Mesendoderm (in vitro differentiated cells): ENCODE data around the gene CD38.
"Not testable (repeated sequence)": the region's sequence is repeated elsewhere in the genome, so short reads cannot be mapped to it uniquely, and the experiment has no call there.

ENCODE experiments used
- DNase-seq: peaks from one replicate; pipeline ENCODE4 v3.0.0; 2013
- H2AK5ac ChIP-seq: 2 replicates; pipeline ENCODE4 v1.6.1; 2013; ENCODE audit warnings: low read length, inconsistent platforms
- H2BK120ac ChIP-seq: 2 replicates; pipeline ENCODE4 v1.6.1; 2013; ENCODE audit warnings: low read depth, mild to moderate bottlenecking, low read length, moderate library complexity, mixed read lengths
- H2BK15ac ChIP-seq: replicated peaks from 2 replicates; pipeline ENCODE4 v1.6.1; 2013; ENCODE audit warnings: low read depth, mild to moderate bottlenecking, moderate library complexity
- H2BK5ac ChIP-seq: 2 replicates; pipeline ENCODE4 v1.6.1; 2013; ENCODE audit warnings: low read length, inconsistent platforms
- H3K18ac ChIP-seq: 2 replicates; pipeline ENCODE4 v1.6.1; 2013; ENCODE audit warnings: mild to moderate bottlenecking, low read length, mixed read lengths
- H3K23ac ChIP-seq: one replicate; pipeline ENCODE4 v1.6.1; 2013; ENCODE audit warnings: low read length
- H3K27ac ChIP-seq: 2 replicates; pipeline ENCODE4 v1.5.1; 2013; ENCODE audit warnings: low read depth, mild to moderate bottlenecking, inconsistent platforms, low read length, moderate library complexity
- H3K27me3 ChIP-seq: 2 replicates; pipeline ENCODE4 v1.6.1; 2013; ENCODE audit warnings: low read length, control low read depth, mild to moderate bottlenecking, inconsistent platforms; ENCODE audit not compliant: insufficient read depth, poor library complexity
- H3K36me3 ChIP-seq: 2 replicates; pipeline ENCODE4 v1.6.1; 2013; ENCODE audit warnings: low read length, inconsistent platforms; ENCODE audit not compliant: control insufficient read depth, insufficient read depth
- H3K4ac ChIP-seq: one replicate; pipeline ENCODE4 v1.6.1; 2013; ENCODE audit warnings: low read depth, mild to moderate bottlenecking, low read length, moderate library complexity
- H3K4me1 ChIP-seq: 2 replicates; pipeline ENCODE4 v1.6.1; 2013; ENCODE audit warnings: low read depth, low read length, inconsistent platforms; ENCODE audit not compliant: control insufficient read depth
- H3K4me2 ChIP-seq: 2 replicates; pipeline ENCODE4 v1.6.1; 2013; ENCODE audit warnings: low read length
- H3K4me3 ChIP-seq: 2 replicates; pipeline ENCODE4 v1.5.1; 2013; ENCODE audit warnings: mild to moderate bottlenecking, low read length
- H3K56ac ChIP-seq: one replicate; pipeline ENCODE4 v1.6.1; 2013; ENCODE audit warnings: low read length
- H3K79me1 ChIP-seq: 2 replicates; pipeline ENCODE4 v1.6.1; 2013; ENCODE audit warnings: low read length, inconsistent platforms
- H3K79me2 ChIP-seq: 2 replicates; pipeline ENCODE4 v1.6.1; 2013; ENCODE audit warnings: mild to moderate bottlenecking, low read length; ENCODE audit not compliant: control insufficient read depth, insufficient read depth
- H3K9ac ChIP-seq: 2 replicates; pipeline ENCODE4 v1.6.1; 2013; ENCODE audit warnings: low read length, inconsistent platforms
- H4K5ac ChIP-seq: one replicate; pipeline ENCODE4 v1.6.1; 2013; ENCODE audit warnings: low read length
- H4K8ac ChIP-seq: one replicate; pipeline ENCODE4 v1.6.1; 2013; ENCODE audit warnings: low read depth, mild to moderate bottlenecking, control low read depth, low read length, moderate library complexity
- WGBS: extraction: QIAGEN DNeasy Blood & Tissue Kit; methylation state at CpG from one replicate; pipeline ENCODE4 v1.1.7; 2013; ENCODE audit warnings: low lambda C conversion rate, missing lambda C conversion rate; ENCODE audit not compliant: insufficient coverage; ENCODE audit errors: extremely low coverage; 5-methylcytosine and 5-hydroxymethylcytosine counted together

CD38 gene

DNA sequence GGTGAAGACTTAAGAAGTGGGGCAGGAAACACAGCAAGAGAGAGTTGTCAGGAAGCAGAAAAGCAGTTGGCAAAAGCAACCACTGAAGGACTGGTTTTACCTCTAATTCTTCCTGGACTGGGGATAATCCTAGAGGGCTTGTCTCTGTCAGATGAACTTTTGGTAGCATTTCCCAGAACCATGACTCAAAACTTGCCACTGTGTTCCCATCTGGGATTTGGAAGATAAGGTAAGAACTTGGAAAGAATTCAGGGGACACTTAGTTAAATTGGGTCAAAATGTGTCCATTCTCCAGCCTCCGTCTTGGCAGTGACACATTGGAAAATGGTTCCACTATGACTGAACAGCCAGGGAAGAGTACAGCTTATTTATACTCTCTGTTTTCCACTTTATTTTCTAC lies 55.7 kb downstream of the CD38 start:
- no peak overlapping the region for H3K4ac ChIP-seq
- no peaks in the 10 kb centered on the region for H3K36me3 ChIP-seq
- no peak overlapping the region for H2BK15ac ChIP-seq
- H2BK120ac ChIP-seq: no peak overlapping the region
- H3K4me3 ChIP-seq: no peak overlapping the region
- no peak overlapping the region for H3K56ac ChIP-seq
- H3K4me2 ChIP-seq: no peak overlapping the region
- WGBS: no CpG with 5 or more reads among the region's 1 CpG
- peaks cover 2% of the 10 kb centered on the region for H3K27me3 ChIP-seq
- no peak overlapping the region for H3K27ac ChIP-seq
- H3K79me1 ChIP-seq: no peaks in the 10 kb centered on the region
- no peaks in the 10 kb centered on the region for H3K79me2 ChIP-seq
- H4K8ac ChIP-seq: no peak overlapping the region
- H4K5ac ChIP-seq: no peak overlapping the region
- H3K4me1 ChIP-seq: no peaks in the 10 kb centered on the region
- H3K18ac ChIP-seq: no peak overlapping the region
- H2BK5ac ChIP-seq: no peak overlapping the region
- no peak overlapping the region for H3K9ac ChIP-seq
- no peak overlapping the region for H2AK5ac ChIP-seq
- H3K23ac ChIP-seq: no peak overlapping the region
- DNase-seq: no peak

DNA sequence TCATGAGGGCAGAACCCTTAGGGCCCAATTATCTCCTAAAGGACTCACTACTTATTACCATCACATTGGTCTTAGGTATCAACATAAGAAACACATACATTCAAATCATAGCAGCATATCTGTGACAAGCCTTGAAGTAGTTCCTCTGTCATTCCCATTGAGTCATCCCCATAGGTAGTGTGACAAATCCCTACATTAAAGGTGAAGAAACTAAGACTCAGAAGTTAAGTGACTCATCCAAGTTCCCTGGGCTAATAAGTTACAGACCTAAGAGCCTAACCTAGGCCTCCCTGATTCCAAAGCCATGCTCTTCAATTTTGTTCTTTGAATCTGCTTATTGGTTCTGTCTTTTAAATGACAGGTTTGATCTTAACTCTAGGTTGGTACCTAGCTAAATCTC lies 58.2 kb downstream of the CD38 start:
- Histone ChIP-seq H3K4me2 (no peak overlapping the region), H3K4me1 (no peaks in the 10 kb centered on the region), H2AK5ac (no peak overlapping the region), H3K4ac (no peak overlapping the region), H3K18ac (no peak overlapping the region), H3K27ac (no peak overlapping the region), H2BK15ac (no peak overlapping the region), H4K5ac (no peak overlapping the region), H3K23ac (no peak overlapping the region), H3K36me3 (no peaks in the 10 kb centered on the region), H3K9ac (no peak overlapping the region), H3K56ac (no peak overlapping the region), H4K8ac (no peak overlapping the region), H2BK120ac (no peak overlapping the region), H3K79me1 (no peaks in the 10 kb centered on the region), H3K4me3 (no peak overlapping the region), H3K79me2 (no peaks in the 10 kb centered on the region), H2BK5ac (no peak overlapping the region), H3K27me3 (peaks cover 2% of the 10 kb centered on the region)
- DNase-seq: peak; percentile 33

- Histone ChIP-seq H3K27me3 (peaks cover 2% of the 10 kb centered on the region), H2AK5ac (no peak overlapping the region), H3K27ac (no peak overlapping the region), H4K8ac (no peak overlapping the region), H3K18ac (no peak overlapping the region), H2BK15ac (no peak overlapping the region), H2BK120ac (no peak overlapping the region), H3K9ac (no peak overlapping the region), H3K4ac (no peak overlapping the region), H2BK5ac (no peak overlapping the region), H3K79me2 (no peaks in the 10 kb centered on the region), H3K36me3 (no peaks in the 10 kb centered on the region), H3K23ac (no peak overlapping the region), H3K4me3 (no peak overlapping the region), H3K4me1 (no peaks in the 10 kb centered on the region), H3K79me1 (no peaks in the 10 kb centered on the region), H3K56ac (no peak overlapping the region), H3K4me2 (no peak overlapping the region), H4K5ac (no peak overlapping the region)
- no CpG with 5 or more reads among the region's 1 CpG for WGBS
- DNase-seq: no peak
These were observed 59.5 kb downstream of the CD38 start for GRCh38 chr4:15837591-15837990.

DNA sequence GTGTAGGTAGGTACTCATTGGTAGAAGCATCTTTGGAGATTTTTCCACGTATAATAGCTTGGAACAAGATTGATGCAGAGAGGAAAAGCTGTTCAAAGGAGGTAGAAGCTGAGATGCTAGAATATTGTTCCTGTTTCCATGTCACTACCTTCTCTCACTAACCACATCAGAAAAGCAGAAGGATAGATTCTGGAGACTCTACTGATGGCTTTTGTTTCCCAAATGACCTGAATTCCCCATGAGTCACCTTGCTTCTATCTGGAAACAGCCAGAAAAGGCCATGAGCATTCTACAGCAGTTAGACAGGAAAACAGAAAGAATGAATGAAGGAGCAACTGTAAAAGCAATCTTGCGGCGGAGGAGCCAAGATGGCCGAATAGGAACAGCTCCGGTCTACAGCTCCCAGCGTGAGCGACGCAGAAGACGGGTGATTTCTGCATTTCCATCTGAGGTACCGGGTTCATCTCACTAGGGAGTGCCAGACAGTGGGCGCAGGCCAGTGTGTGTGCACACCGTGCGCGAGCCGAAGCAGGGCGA lies 63.1 kb downstream of the CD38 start:
- not testable (repeated sequence) for H4K8ac ChIP-seq, H4K5ac ChIP-seq, H3K23ac ChIP-seq, H3K4me1 ChIP-seq, H2BK120ac ChIP-seq, H3K27ac ChIP-seq, H3K79me1 ChIP-seq, H3K9ac ChIP-seq, H3K18ac ChIP-seq, H3K4me2 ChIP-seq, H3K27me3 ChIP-seq, H2BK5ac ChIP-seq, H2AK5ac ChIP-seq, H3K36me3 ChIP-seq, H3K4ac ChIP-seq, H2BK15ac ChIP-seq, DNase-seq, H3K79me2 ChIP-seq, H3K4me3 ChIP-seq, H3K56ac ChIP-seq
- no CpG with 5 or more reads among the region's 16 CpGs for WGBS

- no peak for DNase-seq
- H3K27me3 ChIP-seq: no peaks in the 10 kb centered on the region
- H2BK120ac ChIP-seq: no peak overlapping the region
- H3K36me3 ChIP-seq: no peaks in the 10 kb centered on the region
- H3K79me2 ChIP-seq: no peaks in the 10 kb centered on the region
- WGBS: no CpG with 5 or more reads among the region's 2 CpGs
- H2AK5ac ChIP-seq: no peak overlapping the region
- no peak overlapping the region for H3K4me2 ChIP-seq
- no peaks in the 10 kb centered on the region for H3K4me1 ChIP-seq
- no peak overlapping the region for H3K23ac ChIP-seq
- no peak overlapping the region for H3K4me3 ChIP-seq
- H2BK5ac ChIP-seq: no peak overlapping the region
- no peaks in the 10 kb centered on the region for H3K79me1 ChIP-seq
- H2BK15ac ChIP-seq: no peak overlapping the region
- H4K5ac ChIP-seq: no peak overlapping the region
- H3K56ac ChIP-seq: no peak overlapping the region
- H3K18ac ChIP-seq: no peak overlapping the region
- H3K9ac ChIP-seq: no peak overlapping the region
- no peak overlapping the region for H3K27ac ChIP-seq
- no peak overlapping the region for H4K8ac ChIP-seq
- H3K4ac ChIP-seq: no peak overlapping the region
These were observed 69.6 kb downstream of the CD38 start for GRCh38 chr4:15847746-15848145.

- WGBS: no CpG with 5 or more reads among the region's 10 CpGs
- H3K79me2 ChIP-seq: no peaks in the 10 kb centered on the region
- H3K23ac ChIP-seq: no peak overlapping the region
- H2BK5ac ChIP-seq: no peak overlapping the region
- no peak overlapping the region for H3K4me3 ChIP-seq
- H3K79me1 ChIP-seq: no peaks in the 10 kb centered on the region
- no peak overlapping the region for H4K8ac ChIP-seq
- no peak overlapping the region for H3K27ac ChIP-seq
- H4K5ac ChIP-seq: no peak overlapping the region
- no peaks in the 10 kb centered on the region for H3K4me1 ChIP-seq
- peak; percentile 7 for DNase-seq
- H2BK120ac ChIP-seq: no peak overlapping the region
- H3K56ac ChIP-seq: no peak overlapping the region
- no peak overlapping the region for H3K9ac ChIP-seq
- no peak overlapping the region for H3K4ac ChIP-seq
- no peak overlapping the region for H3K18ac ChIP-seq
- no peak overlapping the region for H2AK5ac ChIP-seq
- H3K27me3 ChIP-seq: no peaks in the 10 kb centered on the region
- no peak overlapping the region for H3K4me2 ChIP-seq
- no peaks in the 10 kb centered on the region for H3K36me3 ChIP-seq
- no peak overlapping the region for H2BK15ac ChIP-seq
These were observed 70.2 kb downstream of the CD38 start for GRCh38 chr4:15848191-15848842.
